DND-41 (cell line): ENCODE measurements around the gene POLRMT.

Experiments used
- CTCF ChIP-seq: IDR thresholded peaks from 2 replicates; pipeline ENCODE4 v1.5.1; 2012; ENCODE audit warnings: borderline replicate concordance, low read length, moderate library complexity, mild to moderate bottlenecking; ENCODE audit not compliant: poor library complexity, severe bottlenecking; ENCODE audit errors: extremely low read depth
- EZH2 ChIP-seq: IDR thresholded peaks from 3 replicates; pipeline ENCODE4 v1.6.1; 2012; ENCODE audit warnings: borderline replicate concordance, low read depth, mild to moderate bottlenecking, moderate library complexity, low read length, inconsistent platforms; ENCODE audit not compliant: severe bottlenecking

- TF ChIP-seq CTCF (peak; percentile 1), EZH2 (no peak)
These were observed 61.8 kb downstream of the POLRMT start for GRCh38 chr19:571566-571974.
